GM18868 (cell line): Measurements from ENCODE around the gene SKIDA1.

Source experiments
- ATAC-seq: cut with Tn5 transposase; IDR thresholded peaks from one replicate; pipeline ENCODE4 v1.9.1; 2021; ENCODE audit warnings: mild to moderate bottlenecking, moderate library complexity; ENCODE audit not compliant: unreplicated experiment

The SKIDA1 gene

GRCh38 chr10:21487416-21488180 lies 37.9 kb downstream of the SKIDA1 start:
- no peak for ATAC-seq

DNA sequence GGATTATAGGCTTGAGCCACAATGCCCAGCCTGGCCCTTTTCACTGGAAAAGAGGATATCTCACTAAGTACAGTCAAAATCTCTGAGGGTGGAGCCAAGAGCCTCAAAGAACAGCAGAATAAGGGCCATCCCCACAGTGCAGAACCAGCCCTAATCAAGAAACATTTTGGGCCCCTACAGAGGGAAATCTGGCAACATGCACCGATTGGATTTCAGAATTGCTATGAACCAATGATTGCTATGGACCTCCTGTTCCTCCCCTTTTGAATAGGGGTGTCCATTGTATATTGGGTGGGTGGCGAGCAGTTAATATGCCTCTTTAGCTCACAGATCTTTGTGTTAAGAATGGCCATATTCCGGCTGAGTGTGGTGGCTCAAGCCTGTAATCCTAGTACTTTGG lies 42.7 kb downstream of the SKIDA1 start:
- no peak for ATAC-seq

GRCh38 chr10:21481407-21481806 lies 44.1 kb downstream of the SKIDA1 start:
- ATAC-seq = no peak

GRCh38 chr10:21479570-21480315 lies 45.7 kb downstream of the SKIDA1 start:
- no peak for ATAC-seq

GRCh38 chr10:21475393-21475792 lies 50.1 kb downstream of the SKIDA1 start:
- no peak for ATAC-seq

GRCh38 chr10:21473541-21473940 lies 51.9 kb downstream of the SKIDA1 start:
- no peak for ATAC-seq

GRCh38 chr10:21473135-21473534 lies 52.3 kb downstream of the SKIDA1 start:
- ATAC-seq = no peak

DNA sequence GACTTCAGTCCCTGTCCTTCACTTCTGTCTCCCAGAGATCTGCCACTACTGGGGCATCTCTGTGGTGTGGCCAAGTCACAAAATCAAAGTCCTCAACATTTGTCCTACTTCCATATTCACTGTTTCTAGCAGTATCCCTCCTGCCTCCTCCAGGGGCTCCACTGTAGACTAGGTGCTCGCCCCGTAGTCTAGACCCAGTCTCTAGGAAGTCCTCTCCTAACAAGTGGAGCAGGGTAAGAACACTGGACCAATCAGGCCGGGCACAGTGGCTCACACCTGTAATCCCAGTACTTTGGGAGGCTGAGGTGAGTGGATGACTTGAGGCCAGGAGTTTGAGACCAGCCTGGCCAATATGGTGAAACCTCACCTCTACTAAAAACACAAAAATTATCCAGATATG lies 57.4 kb downstream of the SKIDA1 start:
- no peak for ATAC-seq

- no peak for ATAC-seq
Observed at GRCh38 chr10:21467633-21468032, 57.8 kb downstream of the SKIDA1 start.

DNA sequence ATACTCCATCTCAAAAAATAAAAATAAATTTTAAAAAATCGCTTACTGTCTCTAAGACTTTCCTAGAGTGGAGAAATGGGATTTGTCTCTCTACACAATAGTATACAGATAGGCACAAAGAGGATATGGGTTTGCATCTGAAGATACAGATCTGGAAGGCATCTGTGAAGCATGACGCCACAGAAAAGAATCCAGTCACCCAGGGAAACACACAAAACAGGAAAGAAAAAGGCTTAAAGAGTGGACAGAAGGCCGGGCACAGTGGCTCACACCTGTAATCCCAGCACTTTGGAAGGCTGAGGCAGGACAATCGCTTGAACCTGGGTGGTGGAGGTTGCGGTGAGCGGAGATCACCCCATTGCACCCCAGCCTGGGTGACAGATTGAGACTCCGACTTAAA lies 61.3 kb downstream of the SKIDA1 start:
- no peak for ATAC-seq
